Karpas-422 (cell line): ENCODE data around the gene GRM7. TPM values are rescaled to one million over a fixed set of nuclear protein-coding genes. Genes with fewer than 3 reads are reported as not detected.

Experiments used
- DNase-seq: peaks from one replicate; pipeline ENCODE4 v3.0.0-alpha.2; 2015
- H2AFZ ChIP-seq: fragments of 200-600 bp; sonication (generic); 2 replicates; pipeline ENCODE4 v1.6.1; 2014; ENCODE audit warnings: antibody characterized with exemption, low read length, mixed read lengths
- H3K27ac ChIP-seq: fragments of 200-600 bp; sonication (generic); 2 replicates; pipeline ENCODE4 v1.5.1; 2014; ENCODE audit warnings: mild to moderate bottlenecking, low read length, moderate library complexity
- H3K27me3 ChIP-seq: fragments of 200-600 bp; sonication (generic); 2 replicates; pipeline ENCODE4 v1.6.1; 2014; ENCODE audit warnings: low read length, mixed read lengths
- H3K36me3 ChIP-seq: fragments of 200-600 bp; sonication (generic); 2 replicates; pipeline ENCODE4 v1.6.1; 2014; ENCODE audit warnings: low read length, mixed read lengths; ENCODE audit not compliant: insufficient read depth
- H3K4me1 ChIP-seq: fragments of 200-600 bp; sonication (generic); 2 replicates; pipeline ENCODE4 v1.6.1; 2014; ENCODE audit warnings: mild to moderate bottlenecking, low read length, mixed read lengths
- H3K4me2 ChIP-seq: fragments of 200-600 bp; sonication (generic); 2 replicates; pipeline ENCODE4 v1.6.1; 2014; ENCODE audit warnings: low read length, low read depth, mild to moderate bottlenecking; ENCODE audit not compliant: poor library complexity, severe bottlenecking
- H3K4me3 ChIP-seq: fragments of 200-600 bp; sonication (generic); 2 replicates; pipeline ENCODE4 v1.5.1; 2014; ENCODE audit warnings: mild to moderate bottlenecking, antibody characterized with exemption, low read length, mixed read lengths
- H3K79me2 ChIP-seq: fragments of 200-600 bp; sonication (generic); 2 replicates; pipeline ENCODE4 v1.6.1; 2014; ENCODE audit warnings: mild to moderate bottlenecking, low read length, mixed read lengths
- H3K9ac ChIP-seq: fragments of 200-600 bp; sonication (generic); 2 replicates; pipeline ENCODE4 v1.6.0; 2014; ENCODE audit warnings: low read length
- H3K9me2 ChIP-seq: fragments of 200-600 bp; sonication (generic), shearing (Covaris generic); replicated peaks from 2 replicates; pipeline ENCODE4 v1.6.0; 2014; ENCODE audit warnings: mild to moderate bottlenecking, low read length, moderate library complexity; ENCODE audit not compliant: insufficient read depth
- H3K9me3 ChIP-seq: fragments of 300-700, 200-600 bp; sonication (generic); 2 replicates; pipeline ENCODE4 v1.6.1; 2014; ENCODE audit warnings: low read length, mixed read lengths
- H4K20me1 ChIP-seq: fragments of 200-600 bp; sonication (generic); 2 replicates; pipeline ENCODE4 v1.6.1; 2014; ENCODE audit warnings: mild to moderate bottlenecking, antibody characterized with exemption, low read length, low read depth; ENCODE audit not compliant: insufficient read depth
- total RNA-seq: library from RNA; depleted of rRNA; stranded (reverse); fragments of >200 nt; shearing (Covaris generic); gene quantifications from 2 replicates; pipeline ENCODE4 v1.2.3, GENCODE V29; 2014; ENCODE audit warnings: low replicate concordance

Gene GRM7
- total RNA-seq, 1 experiment from 2014 or later = not detected

DNA sequence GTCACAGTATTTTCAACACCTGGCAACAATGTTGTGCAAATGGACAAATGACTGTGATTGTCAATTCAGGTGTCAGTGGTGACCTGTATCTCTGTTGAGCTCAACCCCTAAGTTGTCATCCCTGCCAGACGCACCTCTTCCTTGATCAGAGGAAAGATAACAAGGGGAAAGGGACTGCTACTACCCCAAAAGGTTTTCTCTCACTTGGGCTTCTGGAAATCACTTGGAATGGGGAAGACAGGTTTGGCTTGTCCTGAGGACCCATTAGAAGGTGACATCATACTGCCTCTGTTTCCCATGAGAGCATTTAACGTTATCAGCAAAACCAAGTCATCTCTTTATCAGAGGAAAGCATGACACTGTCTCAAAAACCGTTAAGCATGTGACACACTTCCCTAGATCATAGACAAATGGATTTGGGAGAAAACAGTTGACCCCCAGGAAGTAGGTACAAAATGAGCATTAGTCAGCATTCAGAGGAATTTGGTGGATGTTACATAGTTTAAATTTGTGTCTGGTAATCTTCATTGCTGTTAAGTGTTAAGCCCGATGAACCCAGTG is 769.5 kb downstream of the GRM7 start:
- no peak overlapping the region for H3K27ac ChIP-seq
- DNase-seq = no peak
- H3K27me3 ChIP-seq = no peaks in the 10 kb centered on the region
- H3K4me3 ChIP-seq = no peak overlapping the region
- no peaks in the 10 kb centered on the region for H3K79me2 ChIP-seq
- H2AFZ ChIP-seq = no peak overlapping the region
- H3K9ac ChIP-seq = no peak overlapping the region
- no peaks in the 10 kb centered on the region for H4K20me1 ChIP-seq
- H3K4me2 ChIP-seq = no peak overlapping the region
- no peaks in the 10 kb centered on the region; the same call in 1 of the 2 replicates for H3K9me2 ChIP-seq
- no peaks in the 10 kb centered on the region for H3K36me3 ChIP-seq
- H3K9me3 ChIP-seq = no peaks in the 10 kb centered on the region; the same call in none of the 2 replicates
- no peaks in the 10 kb centered on the region for H3K4me1 ChIP-seq

DNA sequence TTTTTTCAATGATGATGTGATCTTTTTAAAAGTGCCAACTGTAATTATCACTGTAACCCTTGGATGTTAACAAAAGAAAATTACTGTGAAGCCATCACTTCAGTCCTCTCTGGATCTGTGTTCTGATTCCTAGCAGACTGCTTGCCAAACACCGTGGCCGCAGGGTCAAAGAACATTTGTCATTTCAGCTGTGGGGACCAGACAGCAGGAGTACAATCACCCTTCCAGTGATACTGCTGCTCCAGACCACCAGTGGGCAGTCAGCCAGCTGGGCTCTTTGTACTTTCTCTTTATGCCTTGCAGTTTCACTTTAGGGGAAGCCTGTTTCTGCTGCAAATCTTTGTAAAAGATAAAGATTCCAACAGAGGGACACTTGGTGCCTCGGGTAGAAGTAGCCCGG is 770.0 kb downstream of the GRM7 start:
- no peaks in the 10 kb centered on the region; the same call in 1 of the 2 replicates for H3K9me2 ChIP-seq
- no peaks in the 10 kb centered on the region for H3K4me1 ChIP-seq
- no peak for DNase-seq
- no peak overlapping the region for H3K4me3 ChIP-seq
- no peak overlapping the region for H3K27ac ChIP-seq
- H3K27me3 ChIP-seq = no peaks in the 10 kb centered on the region
- no peak overlapping the region for H3K4me2 ChIP-seq
- no peak overlapping the region for H2AFZ ChIP-seq
- no peaks in the 10 kb centered on the region for H4K20me1 ChIP-seq
- H3K9me3 ChIP-seq = no peaks in the 10 kb centered on the region; the same call in none of the 2 replicates
- H3K36me3 ChIP-seq = no peaks in the 10 kb centered on the region
- H3K79me2 ChIP-seq = no peaks in the 10 kb centered on the region
- H3K9ac ChIP-seq = no peak overlapping the region

DNA sequence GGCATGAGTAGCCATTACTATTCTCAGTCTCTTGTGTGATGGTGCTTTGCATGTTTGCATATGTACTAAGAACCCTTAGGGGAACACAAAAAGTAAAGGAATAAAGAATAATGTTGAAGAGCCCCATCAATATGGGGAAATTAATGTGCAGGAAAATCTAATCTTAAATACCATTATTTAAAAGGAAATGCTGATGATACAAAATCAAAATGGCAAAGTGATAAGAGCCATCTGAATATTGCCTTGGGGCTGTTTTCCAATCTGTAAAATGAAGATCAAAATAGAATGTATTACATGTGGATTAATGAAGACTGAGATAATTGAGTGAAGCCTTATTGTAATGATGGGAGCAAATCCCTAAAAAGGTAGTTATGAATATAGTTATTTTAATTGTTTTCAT is 771.4 kb downstream of the GRM7 start:
- no peaks in the 10 kb centered on the region; the same call in 1 of the 2 replicates for H3K9me2 ChIP-seq
- H3K27me3 ChIP-seq = no peaks in the 10 kb centered on the region
- no peaks in the 10 kb centered on the region for H3K36me3 ChIP-seq
- H3K4me1 ChIP-seq = no peaks in the 10 kb centered on the region
- no peak overlapping the region for H3K27ac ChIP-seq
- H3K79me2 ChIP-seq = no peaks in the 10 kb centered on the region
- no peaks in the 10 kb centered on the region; the same call in 1 of the 2 replicates for H3K9me3 ChIP-seq
- H2AFZ ChIP-seq = no peak overlapping the region
- no peak overlapping the region for H3K4me2 ChIP-seq
- H3K9ac ChIP-seq = no peak overlapping the region
- H3K4me3 ChIP-seq = no peak overlapping the region
- no peak for DNase-seq
- no peaks in the 10 kb centered on the region for H4K20me1 ChIP-seq

DNA sequence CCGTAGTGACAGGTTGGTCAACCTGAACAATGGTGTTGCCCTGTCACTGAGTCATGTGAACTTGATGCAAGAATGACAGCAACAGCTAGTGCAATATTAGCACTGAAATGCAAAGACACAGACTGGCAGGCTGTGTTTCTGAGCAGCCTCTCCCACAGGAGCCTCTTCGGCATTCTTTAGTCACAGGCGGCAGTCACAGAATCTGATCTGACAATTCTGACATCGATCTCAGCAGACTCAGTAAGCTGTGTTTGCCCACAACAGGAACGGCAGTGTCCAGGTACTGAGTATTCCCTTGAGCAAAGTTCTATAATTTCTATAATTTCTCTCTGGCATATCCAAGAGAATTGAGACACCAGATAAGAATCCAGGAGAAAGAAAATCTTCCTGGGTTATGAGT is 776.8 kb downstream of the GRM7 start:
- Histone ChIP-seq H3K9ac (no peak overlapping the region), H3K79me2 (no peaks in the 10 kb centered on the region), H4K20me1 (no peaks in the 10 kb centered on the region), H3K4me2 (no peak overlapping the region), H3K4me3 (no peak overlapping the region), H2AFZ (no peak overlapping the region), H3K9me2 (no peaks in the 10 kb centered on the region), H3K27me3 (no peaks in the 10 kb centered on the region), H3K9me3 (peaks cover 5% of the 10 kb centered on the region), H3K4me1 (no peaks in the 10 kb centered on the region), H3K36me3 (no peaks in the 10 kb centered on the region), H3K27ac (no peak overlapping the region)
- no peak for DNase-seq

DNA sequence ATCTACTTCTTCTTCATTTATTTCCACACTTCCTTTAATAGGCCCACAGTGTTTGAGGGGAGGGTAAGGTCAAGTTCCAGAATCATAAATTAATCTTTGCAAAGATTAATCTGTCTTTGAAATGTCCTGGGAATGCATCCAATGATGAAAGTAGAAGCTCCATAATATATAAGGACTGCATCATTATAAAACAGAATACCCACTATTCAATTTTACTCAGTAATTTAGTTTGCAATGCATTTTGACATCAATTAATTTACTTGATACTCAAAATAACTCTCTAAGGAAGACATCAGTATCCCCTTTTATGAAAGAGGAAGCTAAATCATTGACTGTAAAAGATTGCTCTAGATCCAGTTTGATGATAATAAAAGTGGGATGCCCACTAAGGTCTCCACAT is 777.2 kb downstream of the GRM7 start:
- Histone ChIP-seq H3K9ac (no peak overlapping the region), H3K9me2 (no peaks in the 10 kb centered on the region), H3K4me1 (no peaks in the 10 kb centered on the region), H4K20me1 (no peaks in the 10 kb centered on the region), H3K27ac (no peak overlapping the region), H3K4me2 (no peak overlapping the region), H3K36me3 (no peaks in the 10 kb centered on the region), H3K27me3 (no peaks in the 10 kb centered on the region), H2AFZ (no peak overlapping the region), H3K79me2 (no peaks in the 10 kb centered on the region), H3K9me3 (peaks cover 5% of the 10 kb centered on the region), H3K4me3 (no peak overlapping the region)
- DNase-seq = no peak

DNA sequence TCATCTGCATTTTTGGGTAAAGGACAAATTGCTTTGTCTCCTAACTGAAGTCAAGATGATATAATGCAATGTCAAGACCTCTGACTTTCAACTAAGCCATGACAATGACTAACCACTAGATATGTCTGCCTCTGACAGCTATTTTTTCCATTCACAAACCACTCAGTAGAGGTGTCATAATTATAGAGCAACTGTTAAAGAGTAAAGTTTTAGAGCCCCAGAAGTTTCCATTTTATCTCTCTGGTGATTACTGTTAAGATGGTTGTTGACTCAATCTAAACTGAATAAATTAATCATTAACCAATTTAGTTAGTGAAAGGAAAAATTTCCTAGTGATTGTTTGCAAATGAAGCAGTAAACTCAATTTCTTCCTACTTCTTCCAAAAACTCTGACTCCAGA is 779.9 kb downstream of the GRM7 start:
- no peak overlapping the region for H3K4me2 ChIP-seq

DNA sequence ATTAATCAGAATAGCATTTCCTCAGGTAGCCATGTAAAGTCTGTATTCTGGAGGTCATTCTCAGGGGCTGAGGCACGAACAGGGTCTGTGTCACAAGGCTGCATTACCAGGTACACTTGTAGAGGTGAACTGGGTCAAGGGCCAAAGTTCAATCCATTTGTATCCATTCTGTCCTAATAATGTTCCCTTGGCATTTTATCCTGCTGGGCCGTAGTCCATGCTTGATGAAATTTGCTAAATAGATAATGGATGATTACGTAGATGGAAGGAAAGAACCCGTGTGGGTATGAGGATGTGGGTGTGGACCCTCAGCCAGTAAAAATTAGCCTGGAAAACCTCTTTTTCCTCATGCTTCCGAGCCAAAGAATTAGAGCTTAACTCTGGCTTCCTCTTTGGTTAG is 785.9 kb downstream of the GRM7 start:
- H3K4me3 ChIP-seq = no peak overlapping the region
- H3K9me2 ChIP-seq = no peaks in the 10 kb centered on the region
- no peak overlapping the region for H3K9ac ChIP-seq
- no peaks in the 10 kb centered on the region for H4K20me1 ChIP-seq
- H3K9me3 ChIP-seq = no peaks in the 10 kb centered on the region; the same call in 1 of the 2 replicates
- no peaks in the 10 kb centered on the region for H3K27me3 ChIP-seq
- no peak overlapping the region for H3K27ac ChIP-seq
- no peaks in the 10 kb centered on the region for H3K79me2 ChIP-seq
- no peaks in the 10 kb centered on the region for H3K4me1 ChIP-seq
- H3K4me2 ChIP-seq = no peak overlapping the region
- no peaks in the 10 kb centered on the region for H3K36me3 ChIP-seq
- no peak for DNase-seq
- H2AFZ ChIP-seq = no peak overlapping the region

More for the DNA sequence above, 779.9 kb downstream of the GRM7 start:
- H2AFZ ChIP-seq = no peak overlapping the region
- no peaks in the 10 kb centered on the region for H4K20me1 ChIP-seq
- H3K27me3 ChIP-seq = no peaks in the 10 kb centered on the region
- no peak overlapping the region for H3K4me3 ChIP-seq
- no peaks in the 10 kb centered on the region for H3K9me2 ChIP-seq
- H3K27ac ChIP-seq = no peak overlapping the region
- H3K9ac ChIP-seq = no peak overlapping the region
- H3K36me3 ChIP-seq = no peaks in the 10 kb centered on the region
- peaks cover 5% of the 10 kb centered on the region for H3K9me3 ChIP-seq
- no peak for DNase-seq
- H3K4me1 ChIP-seq = no peaks in the 10 kb centered on the region
- no peaks in the 10 kb centered on the region for H3K79me2 ChIP-seq

DNA sequence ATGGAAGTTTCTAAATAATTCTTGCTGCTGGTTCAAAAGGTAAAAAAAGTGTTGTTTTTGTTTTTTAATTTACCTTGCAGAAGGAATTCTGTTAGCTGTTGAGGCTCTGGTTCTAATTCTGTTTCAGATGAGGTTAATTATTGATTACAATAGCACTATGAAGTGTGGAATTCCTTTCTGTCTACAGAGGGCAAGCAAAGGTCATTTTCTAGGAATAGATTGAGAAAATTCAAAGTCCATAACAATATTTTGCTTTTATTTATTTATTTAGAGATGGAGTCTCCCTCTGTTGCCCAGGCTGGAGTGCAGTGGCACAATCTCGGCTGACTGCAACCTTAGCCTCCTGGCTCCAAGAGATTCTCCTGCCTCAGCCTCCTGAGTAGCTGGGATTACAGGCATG is 789.6 kb downstream of the GRM7 start:
- peaks cover 12% of the 10 kb centered on the region for H3K9me3 ChIP-seq
- no peak overlapping the region for H3K4me2 ChIP-seq
- H3K4me3 ChIP-seq = no peak overlapping the region
- no peaks in the 10 kb centered on the region for H3K79me2 ChIP-seq
- no peaks in the 10 kb centered on the region for H3K36me3 ChIP-seq
- H3K27ac ChIP-seq = no peak overlapping the region
- H4K20me1 ChIP-seq = no peaks in the 10 kb centered on the region
- H3K9me2 ChIP-seq = no peaks in the 10 kb centered on the region
- H3K27me3 ChIP-seq = no peaks in the 10 kb centered on the region
- no peak for DNase-seq
- no peak overlapping the region for H3K9ac ChIP-seq
- H3K4me1 ChIP-seq = no peaks in the 10 kb centered on the region
- no peak overlapping the region for H2AFZ ChIP-seq
